ENCODE measurements around the gene SMARCAL1. TPM values are rescaled to one million over a fixed set of nuclear protein-coding genes. Genes with fewer than 3 reads are reported as not detected.

SMARCAL1 gene
- total and polyA plus RNA-seq, 2 of the 13 experiments (the other 11 are each of a cell fraction or from before 2014, with no cell fraction given) = 12.7 to 21.3 TPM

DNA sequence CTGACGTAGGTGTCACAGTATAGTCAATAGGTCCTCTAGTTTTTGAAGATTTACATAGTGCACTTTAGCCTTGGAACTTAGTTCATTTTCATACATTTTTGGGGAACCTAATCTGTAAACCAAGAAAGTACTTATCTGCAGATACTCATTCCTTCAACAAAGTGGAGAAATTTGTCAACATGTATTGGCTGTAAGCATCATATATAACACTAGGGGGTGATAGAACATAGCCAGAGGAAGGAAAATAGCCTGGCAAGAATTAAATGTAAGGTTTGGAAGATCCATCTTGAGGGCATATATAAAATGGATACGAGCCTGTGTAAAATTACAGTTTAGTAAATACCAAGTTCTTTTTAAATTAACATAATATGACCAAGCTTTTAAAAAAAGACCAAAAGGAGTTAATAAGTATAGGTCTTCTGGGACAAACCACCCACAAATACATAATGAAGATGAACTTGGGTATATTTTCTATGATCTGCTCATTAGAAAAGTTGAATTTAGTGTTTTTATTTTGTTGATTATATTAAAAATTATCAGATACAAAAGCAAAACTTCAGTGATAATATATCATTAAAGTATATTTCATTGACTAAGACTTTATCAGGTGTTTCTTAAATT, 104.6 kb downstream of the SMARCAL1 start (continued):
- TF ChIP-seq, protein P1, sequence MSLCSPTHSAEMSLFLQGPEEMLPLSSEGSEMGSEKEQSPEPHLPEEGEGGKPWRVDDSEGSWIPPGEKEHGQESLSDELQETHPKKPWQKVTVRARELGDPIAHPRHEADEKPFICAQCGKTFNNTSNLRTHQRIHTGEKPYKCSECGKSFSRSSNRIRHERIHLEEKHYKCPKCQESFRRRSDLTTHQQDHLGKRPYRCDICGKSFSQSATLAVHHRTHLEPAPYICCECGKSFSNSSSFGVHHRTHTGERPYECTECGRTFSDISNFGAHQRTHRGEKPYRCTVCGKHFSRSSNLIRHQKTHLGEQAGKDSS (CRISPR knock-in tag; IDR thresholded peaks at IDR 0.05; ENCODE audit: borderline replicate concordance, low read depth) = no peak
- no peak for TF ChIP-seq ZNF331 (CRISPR knock-in tag; IDR thresholded peaks at IDR 0.05)
- TF ChIP-seq, protein P2, sequence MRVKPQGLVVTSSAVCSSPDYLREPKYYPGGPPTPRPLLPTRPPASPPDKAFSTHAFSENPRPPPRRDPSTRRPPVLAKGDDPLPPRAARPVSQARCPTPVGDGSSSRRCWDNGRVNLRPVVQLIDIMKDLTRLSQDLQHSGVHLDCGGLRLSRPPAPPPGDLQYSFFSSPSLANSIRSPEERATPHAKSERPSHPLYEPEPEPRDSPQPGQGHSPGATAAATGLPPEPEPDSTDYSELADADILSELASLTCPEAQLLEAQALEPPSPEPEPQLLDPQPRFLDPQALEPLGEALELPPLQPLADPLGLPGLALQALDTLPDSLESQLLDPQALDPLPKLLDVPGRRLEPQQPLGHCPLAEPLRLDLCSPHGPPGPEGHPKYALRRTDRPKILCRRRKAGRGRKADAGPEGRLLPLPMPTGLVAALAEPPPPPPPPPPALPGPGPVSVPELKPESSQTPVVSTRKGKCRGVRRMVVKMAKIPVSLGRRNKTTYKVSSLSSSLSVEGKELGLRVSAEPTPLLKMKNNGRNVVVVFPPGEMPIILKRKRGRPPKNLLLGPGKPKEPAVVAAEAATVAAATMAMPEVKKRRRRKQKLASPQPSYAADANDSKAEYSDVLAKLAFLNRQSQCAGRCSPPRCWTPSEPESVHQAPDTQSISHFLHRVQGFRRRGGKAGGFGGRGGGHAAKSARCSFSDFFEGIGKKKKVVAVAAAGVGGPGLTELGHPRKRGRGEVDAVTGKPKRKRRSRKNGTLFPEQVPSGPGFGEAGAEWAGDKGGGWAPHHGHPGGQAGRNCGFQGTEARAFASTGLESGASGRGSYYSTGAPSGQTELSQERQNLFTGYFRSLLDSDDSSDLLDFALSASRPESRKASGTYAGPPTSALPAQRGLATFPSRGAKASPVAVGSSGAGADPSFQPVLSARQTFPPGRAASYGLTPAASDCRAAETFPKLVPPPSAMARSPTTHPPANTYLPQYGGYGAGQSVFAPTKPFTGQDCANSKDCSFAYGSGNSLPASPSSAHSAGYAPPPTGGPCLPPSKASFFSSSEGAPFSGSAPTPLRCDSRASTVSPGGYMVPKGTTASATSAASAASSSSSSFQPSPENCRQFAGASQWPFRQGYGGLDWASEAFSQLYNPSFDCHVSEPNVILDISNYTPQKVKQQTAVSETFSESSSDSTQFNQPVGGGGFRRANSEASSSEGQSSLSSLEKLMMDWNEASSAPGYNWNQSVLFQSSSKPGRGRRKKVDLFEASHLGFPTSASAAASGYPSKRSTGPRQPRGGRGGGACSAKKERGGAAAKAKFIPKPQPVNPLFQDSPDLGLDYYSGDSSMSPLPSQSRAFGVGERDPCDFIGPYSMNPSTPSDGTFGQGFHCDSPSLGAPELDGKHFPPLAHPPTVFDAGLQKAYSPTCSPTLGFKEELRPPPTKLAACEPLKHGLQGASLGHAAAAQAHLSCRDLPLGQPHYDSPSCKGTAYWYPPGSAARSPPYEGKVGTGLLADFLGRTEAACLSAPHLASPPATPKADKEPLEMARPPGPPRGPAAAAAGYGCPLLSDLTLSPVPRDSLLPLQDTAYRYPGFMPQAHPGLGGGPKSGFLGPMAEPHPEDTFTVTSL (CRISPR knock-in tag; IDR thresholded peaks at IDR 0.05; ENCODE audit: borderline replicate concordance) = no peak
- TF ChIP-seq CBX5 (CRISPR knock-in tag; IDR thresholded peaks at IDR 0.05; ENCODE audit: borderline replicate concordance) = no peak
- 0 out of 2 replicates have a peak, but pooled peaks have one; percentile 23 for TF ChIP-seq MXD4 (CRISPR knock-in tag; IDR thresholded peaks at IDR 0.05)
- TF ChIP-seq FOXA3 (CRISPR knock-in tag; IDR thresholded peaks at IDR 0.05) = peak; percentile 80
- TF ChIP-seq RAD21 (CRISPR knock-in tag; IDR thresholded peaks at IDR 0.05) = peak; percentile 92
- TF ChIP-seq, protein P3, sequence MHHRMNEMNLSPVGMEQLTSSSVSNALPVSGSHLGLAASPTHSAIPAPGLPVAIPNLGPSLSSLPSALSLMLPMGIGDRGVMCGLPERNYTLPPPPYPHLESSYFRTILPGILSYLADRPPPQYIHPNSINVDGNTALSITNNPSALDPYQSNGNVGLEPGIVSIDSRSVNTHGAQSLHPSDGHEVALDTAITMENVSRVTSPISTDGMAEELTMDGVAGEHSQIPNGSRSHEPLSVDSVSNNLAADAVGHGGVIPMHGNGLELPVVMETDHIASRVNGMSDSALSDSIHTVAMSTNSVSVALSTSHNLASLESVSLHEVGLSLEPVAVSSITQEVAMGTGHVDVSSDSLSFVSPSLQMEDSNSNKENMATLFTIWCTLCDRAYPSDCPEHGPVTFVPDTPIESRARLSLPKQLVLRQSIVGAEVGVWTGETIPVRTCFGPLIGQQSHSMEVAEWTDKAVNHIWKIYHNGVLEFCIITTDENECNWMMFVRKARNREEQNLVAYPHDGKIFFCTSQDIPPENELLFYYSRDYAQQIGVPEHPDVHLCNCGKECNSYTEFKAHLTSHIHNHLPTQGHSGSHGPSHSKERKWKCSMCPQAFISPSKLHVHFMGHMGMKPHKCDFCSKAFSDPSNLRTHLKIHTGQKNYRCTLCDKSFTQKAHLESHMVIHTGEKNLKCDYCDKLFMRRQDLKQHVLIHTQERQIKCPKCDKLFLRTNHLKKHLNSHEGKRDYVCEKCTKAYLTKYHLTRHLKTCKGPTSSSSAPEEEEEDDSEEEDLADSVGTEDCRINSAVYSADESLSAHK (CRISPR knock-in tag; IDR thresholded peaks at IDR 0.05; ENCODE audit: borderline replicate concordance) = no peak
- no peak for TF ChIP-seq CBX2 (IDR thresholded peaks at IDR 0.05; ENCODE audit: low read depth, low read length)
- TF ChIP-seq CBX2 (CRISPR knock-in tag; IDR thresholded peaks at IDR 0.05; ENCODE audit: low read depth) = no peak
- TF ChIP-seq BHLHE40 (IDR thresholded peaks at IDR 0.05; ENCODE audit: low read length) = no peak
- 0 out of 2 replicates have a peak, but pooled peaks have one; percentile 67 for TF ChIP-seq SP140L (CRISPR knock-in tag; IDR thresholded peaks at IDR 0.05; ENCODE audit: borderline replicate concordance)
- TF ChIP-seq, protein P4, sequence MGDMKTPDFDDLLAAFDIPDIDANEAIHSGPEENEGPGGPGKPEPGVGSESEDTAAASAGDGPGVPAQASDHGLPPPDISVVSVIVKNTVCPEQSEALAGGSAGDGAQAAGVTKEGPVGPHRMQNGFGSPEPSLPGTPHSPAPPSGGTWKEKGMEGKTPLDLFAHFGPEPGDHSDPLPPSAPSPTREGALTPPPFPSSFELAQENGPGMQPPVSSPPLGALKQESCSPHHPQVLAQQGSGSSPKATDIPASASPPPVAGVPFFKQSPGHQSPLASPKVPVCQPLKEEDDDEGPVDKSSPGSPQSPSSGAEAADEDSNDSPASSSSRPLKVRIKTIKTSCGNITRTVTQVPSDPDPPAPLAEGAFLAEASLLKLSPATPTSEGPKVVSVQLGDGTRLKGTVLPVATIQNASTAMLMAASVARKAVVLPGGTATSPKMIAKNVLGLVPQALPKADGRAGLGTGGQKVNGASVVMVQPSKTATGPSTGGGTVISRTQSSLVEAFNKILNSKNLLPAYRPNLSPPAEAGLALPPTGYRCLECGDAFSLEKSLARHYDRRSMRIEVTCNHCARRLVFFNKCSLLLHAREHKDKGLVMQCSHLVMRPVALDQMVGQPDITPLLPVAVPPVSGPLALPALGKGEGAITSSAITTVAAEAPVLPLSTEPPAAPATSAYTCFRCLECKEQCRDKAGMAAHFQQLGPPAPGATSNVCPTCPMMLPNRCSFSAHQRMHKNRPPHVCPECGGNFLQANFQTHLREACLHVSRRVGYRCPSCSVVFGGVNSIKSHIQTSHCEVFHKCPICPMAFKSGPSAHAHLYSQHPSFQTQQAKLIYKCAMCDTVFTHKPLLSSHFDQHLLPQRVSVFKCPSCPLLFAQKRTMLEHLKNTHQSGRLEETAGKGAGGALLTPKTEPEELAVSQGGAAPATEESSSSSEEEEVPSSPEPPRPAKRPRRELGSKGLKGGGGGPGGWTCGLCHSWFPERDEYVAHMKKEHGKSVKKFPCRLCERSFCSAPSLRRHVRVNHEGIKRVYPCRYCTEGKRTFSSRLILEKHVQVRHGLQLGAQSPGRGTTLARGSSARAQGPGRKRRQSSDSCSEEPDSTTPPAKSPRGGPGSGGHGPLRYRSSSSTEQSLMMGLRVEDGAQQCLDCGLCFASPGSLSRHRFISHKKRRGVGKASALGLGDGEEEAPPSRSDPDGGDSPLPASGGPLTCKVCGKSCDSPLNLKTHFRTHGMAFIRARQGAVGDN (CRISPR knock-in tag; IDR thresholded peaks at IDR 0.05) = no peak
- TF ChIP-seq ELF3 (CRISPR knock-in tag; IDR thresholded peaks at IDR 0.05) = 0 out of 2 replicates have a peak, but pooled peaks have one; percentile 13
